GM23248 (cell line): ENCODE results near the gene LIPF.

ENCODE experiments used
- EZH2 ChIP-seq: fragments of 200-600 bp; sonication (generic); IDR thresholded peaks from 2 replicates; pipeline ENCODE4 v1.6.1; 2018; ENCODE audit warnings: antibody characterized with exemption, mild to moderate bottlenecking; ENCODE audit not compliant: insufficient read depth, poor library complexity, severe bottlenecking
- EZH2phosphoT487 ChIP-seq: fragments of 200-600 bp; sonication (generic); IDR thresholded peaks from 2 replicates; pipeline ENCODE4 v1.6.1; 2018; ENCODE audit warnings: antibody characterized with exemption, moderate library complexity, mild to moderate bottlenecking, low read depth; ENCODE audit not compliant: insufficient read depth

DNA sequence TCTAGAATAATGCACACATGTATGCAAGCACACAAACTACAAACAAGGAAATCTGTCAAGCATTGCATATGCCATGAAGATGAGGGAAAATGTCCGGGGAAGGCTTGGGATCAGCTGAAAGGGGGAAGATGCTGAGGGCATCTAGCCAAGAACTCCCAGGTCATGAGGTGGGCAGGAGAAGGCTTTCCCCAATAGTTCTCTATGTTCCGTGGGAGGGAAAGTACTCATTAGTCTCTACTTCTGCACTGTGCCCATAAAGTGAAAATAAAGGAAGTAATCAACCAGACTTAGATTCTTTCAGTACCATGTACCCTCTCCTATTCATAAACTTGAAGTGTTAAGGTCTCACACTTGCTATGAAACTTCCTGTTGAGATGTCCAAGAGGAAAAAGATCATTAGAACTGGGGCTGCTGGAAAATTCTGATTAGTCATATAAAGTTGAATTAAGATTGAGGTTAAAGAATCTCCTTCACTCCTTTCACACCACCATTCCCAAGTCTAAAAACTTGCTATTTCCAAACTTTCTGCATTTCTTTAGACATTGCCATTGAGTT, 17.1 kb upstream of the LIPF start:
- TF ChIP-seq EZH2 (no peak), EZH2phosphoT487 (no peak)
